Muscle layer of duodenum (tissue), 2 donors: ENCODE data around the gene GPC1.

Experiments
- H3K27ac ChIP-seq: one replicate; pipeline ENCODE4 v1.7.0; 2013; ENCODE audit warnings: mild to moderate bottlenecking, low read length
- H3K27me3 ChIP-seq: one replicate; pipeline ENCODE4 v1.7.0; 2013; ENCODE audit warnings: low read depth, mild to moderate bottlenecking, control low read depth, low read length
- H3K36me3 ChIP-seq, 2 donors: one replicate each; pipeline ENCODE4 v1.7.0; 2013; ENCODE audit warnings: low read length in 2 of 2, control low read depth in 1 of 2, mild to moderate bottlenecking in 1 of 2; ENCODE audit not compliant: insufficient read depth in 2 of 2, control insufficient read depth in 1 of 2
- H3K4me1 ChIP-seq, 2 donors: one replicate each; pipeline ENCODE4 v1.7.0; 2013; ENCODE audit warnings: low read length in 2 of 2, mild to moderate bottlenecking in 2 of 2, control low read depth in 1 of 2, moderate library complexity in 1 of 2; ENCODE audit not compliant: insufficient read depth in 2 of 2, control insufficient read depth in 1 of 2
- H3K4me3 ChIP-seq, 2 donors: one replicate each; pipeline ENCODE4 v1.7.0; 2013; ENCODE audit warnings: low read length in 2 of 2, low read depth in 1 of 2, mild to moderate bottlenecking in 1 of 2
- H3K9me3 ChIP-seq, 2 donors: one replicate each; pipeline ENCODE4 v1.7.0; 2013; ENCODE audit warnings: low read length in 2 of 2, control low read depth in 1 of 2, mild to moderate bottlenecking in 1 of 2; ENCODE audit not compliant: control insufficient read depth in 1 of 2
- donor health status: healthy.

GPC1 gene

GRCh38 chr2:240407090-240407489, 28.4 kb upstream of the GPC1 start:
- no peaks in the 10 kb centered on the region for H3K36me3 ChIP-seq
- no peaks in the 10 kb centered on the region for H3K9me3 ChIP-seq
- no peak overlapping the region for H3K27ac ChIP-seq
- H3K4me3 ChIP-seq: no peak overlapping the region
- H3K4me1 ChIP-seq: no peaks in the 10 kb centered on the region
- no peaks in the 10 kb centered on the region for H3K27me3 ChIP-seq

- Histone ChIP-seq H3K4me3 (no peak overlapping the region), H3K4me1 (no peaks in the 10 kb centered on the region), H3K9me3 (no peaks in the 10 kb centered on the region), H3K36me3 (no peaks in the 10 kb centered on the region), H3K27ac (no peak overlapping the region), H3K27me3 (no peaks in the 10 kb centered on the region)
These were observed 25.5 kb upstream of the GPC1 start for GRCh38 chr2:240410004-240410403.

GRCh38 chr2:240410808-240411207, 24.7 kb upstream of the GPC1 start:
- Histone ChIP-seq H3K27me3 (no peaks in the 10 kb centered on the region), H3K4me1 (no peaks in the 10 kb centered on the region), H3K9me3 (no peaks in the 10 kb centered on the region), H3K4me3 (no peak overlapping the region), H3K27ac (no peak overlapping the region), H3K36me3 (no peaks in the 10 kb centered on the region)

GRCh38 chr2:240411261-240412160, 24.0 kb upstream of the GPC1 start:
- Histone ChIP-seq H3K27me3 (no peaks in the 10 kb centered on the region), H3K27ac (no peak overlapping the region), H3K9me3 (no peaks in the 10 kb centered on the region), H3K36me3 (no peaks in the 10 kb centered on the region), H3K4me1 (no peaks in the 10 kb centered on the region), H3K4me3 (no peak overlapping the region)

GRCh38 chr2:240412211-240412861, 23.1 kb upstream of the GPC1 start:
- H3K9me3 ChIP-seq: no peaks in the 10 kb centered on the region
- no peak overlapping the region for H3K27ac ChIP-seq
- H3K27me3 ChIP-seq: no peaks in the 10 kb centered on the region
- no peaks in the 10 kb centered on the region for H3K4me1 ChIP-seq
- H3K4me3 ChIP-seq: no peak overlapping the region
- H3K36me3 ChIP-seq: no peaks in the 10 kb centered on the region

- H3K9me3 ChIP-seq: no peaks in the 10 kb centered on the region
- H3K27ac ChIP-seq: no peak overlapping the region
- H3K4me1 ChIP-seq: no peaks in the 10 kb centered on the region
- no peaks in the 10 kb centered on the region for H3K36me3 ChIP-seq
- no peak overlapping the region for H3K4me3 ChIP-seq
- no peaks in the 10 kb centered on the region for H3K27me3 ChIP-seq
These were observed 22.3 kb upstream of the GPC1 start for GRCh38 chr2:240412975-240413812.

GRCh38 chr2:240413813-240414429, 21.5 kb upstream of the GPC1 start:
- Histone ChIP-seq H3K4me1 (no peaks in the 10 kb centered on the region), H3K27ac (no peak overlapping the region), H3K4me3 (no peak overlapping the region), H3K36me3 (no peaks in the 10 kb centered on the region), H3K9me3 (peaks cover 0 to 4% of the 10 kb centered on the region in 2 donors), H3K27me3 (no peaks in the 10 kb centered on the region)

- no peaks in the 10 kb centered on the region for H3K27me3 ChIP-seq
- H3K4me1 ChIP-seq: no peaks in the 10 kb centered on the region
- no peak overlapping the region for H3K27ac ChIP-seq
- H3K36me3 ChIP-seq: no peaks in the 10 kb centered on the region
- no peak overlapping the region for H3K4me3 ChIP-seq
- peaks cover 0 to 15% of the 10 kb centered on the region in 2 donors for H3K9me3 ChIP-seq
These were observed 18.6 kb upstream of the GPC1 start for GRCh38 chr2:240416821-240417220.

- H3K27me3 ChIP-seq: no peaks in the 10 kb centered on the region
- no peak overlapping the region for H3K27ac ChIP-seq
- peaks cover 0 to 15% of the 10 kb centered on the region in 2 donors for H3K9me3 ChIP-seq
- no peaks in the 10 kb centered on the region for H3K4me1 ChIP-seq
- H3K36me3 ChIP-seq: no peaks in the 10 kb centered on the region
- no peak overlapping the region for H3K4me3 ChIP-seq
These were observed 17.2 kb upstream of the GPC1 start for GRCh38 chr2:240418311-240418710.

GRCh38 chr2:240419271-240419670, 16.2 kb upstream of the GPC1 start:
- no peaks in the 10 kb centered on the region for H3K36me3 ChIP-seq
- no peak overlapping the region for H3K27ac ChIP-seq
- H3K4me1 ChIP-seq: no peaks in the 10 kb centered on the region

GRCh38 chr2:240419723-240420122, 15.7 kb upstream of the GPC1 start:
- no peaks in the 10 kb centered on the region for H3K4me1 ChIP-seq
- no peaks in the 10 kb centered on the region for H3K27me3 ChIP-seq
- H3K36me3 ChIP-seq: no peaks in the 10 kb centered on the region
- H3K4me3 ChIP-seq: no peak overlapping the region
- H3K27ac ChIP-seq: no peak overlapping the region
- H3K9me3 ChIP-seq: peaks cover 0 to 15% of the 10 kb centered on the region in 2 donors

More at GRCh38 chr2:240419271-240419670, 16.2 kb upstream of the GPC1 start:
- no peaks in the 10 kb centered on the region for H3K27me3 ChIP-seq
- H3K4me3 ChIP-seq: no peak overlapping the region
- H3K9me3 ChIP-seq: peaks cover 0 to 15% of the 10 kb centered on the region in 2 donors
